ENCODE measurements around the gene SDF4. TPM values are rescaled to one million over a fixed set of nuclear protein-coding genes. Genes with fewer than 3 reads are reported as not detected.
"Not testable (repeated sequence)": the region's sequence is repeated elsewhere in the genome, so short reads cannot be mapped to it uniquely, and the experiment has no call there.

SDF4 gene
- total and polyA plus RNA-seq, 2 of the 4 experiments (the other 2 are of a cell fraction), result 57.0 to 250 TPM

GRCh38 chr1:1195726-1196125 lies 36.1 kb downstream of the SDF4 start:
- H2AFZ ChIP-seq (replicated peaks; ENCODE audit: low read length, poor library complexity); H3K79me1 ChIP-seq (ENCODE audit: low read depth in 1 of 2, low read length in 2 of 2); H3K4me1 ChIP-seq (ENCODE audit: control insufficient read depth, insufficient read depth, low read length); DNase-seq; in situ Hi-C loops (cut with MboI; ENCODE audit: low sequenced_read_pairs); intact Hi-C loops (cut with micrococcal nuclease); H3K9me1 ChIP-seq (ENCODE audit: insufficient read depth, low read length); H3K4me2 ChIP-seq (ENCODE audit: low read depth, low read length); H2BK15ac ChIP-seq (ENCODE audit: low read depth, low read length); H3K36me3 ChIP-seq (ENCODE audit: control insufficient read depth, insufficient read depth, low read length); H4K20me1 ChIP-seq (ENCODE audit: insufficient read depth, low read length); BruUV-seq (replicated peaks); H2BK120ac ChIP-seq (ENCODE audit: low read depth, low read length); H4K8ac ChIP-seq (ENCODE audit: low read depth in 2 of 2, low read length in 2 of 2); ATAC-seq (ENCODE audit: low read depth); H3K27ac ChIP-seq (ENCODE audit: insufficient read depth, low read length); dilution Hi-C loops (cut with HindIII; ENCODE audit: low sequenced_read_pairs, unreplicated experiment); H3K4ac ChIP-seq (ENCODE audit: low read depth, low read length); H3K4me3 ChIP-seq (ENCODE audit: insufficient read depth, low read depth, low read length); H2BK5ac ChIP-seq (ENCODE audit: low read depth, low read length, poor library complexity, severe bottlenecking); H2AK5ac ChIP-seq (ENCODE audit: low read depth, low read length); H2BK20ac ChIP-seq (ENCODE audit: low read depth, low read length); H4K91ac ChIP-seq (ENCODE audit: insufficient read depth, low read depth, low read length); CTCF ChIA-PET; H2AK9ac ChIP-seq (replicated peaks; ENCODE audit: low read depth, low read length, poor library complexity); H3K18ac ChIP-seq (ENCODE audit: low read depth, low read length); POLR2A ChIA-PET (ENCODE audit: unreplicated experiment); H3K23ac ChIP-seq (ENCODE audit: low read depth, low read length); H3K56ac ChIP-seq (ENCODE audit: extremely low read depth, insufficient read depth, low read length); H3K9ac ChIP-seq (ENCODE audit: low read depth, low read length); H3K14ac ChIP-seq (replicated peaks; ENCODE audit: low read depth, low read length); H3K27me3 ChIP-seq (ENCODE audit: control insufficient read depth, insufficient read depth, low read length); H4K5ac ChIP-seq (ENCODE audit: low read depth, low read length): not testable (repeated sequence)
- 100% methylated on average over 2 of the region's 6 CpGs; no CpG with 5 or more reads in 1 of the 2 experiments for WGBS, 2 experiments (ENCODE audit: extremely low coverage in 2 of 2, insufficient read length in 1 of 2)
- H3K9me3 ChIP-seq (ENCODE audit: control insufficient read depth, insufficient read depth, low read length), result peaks cover 11% of the 10 kb centered on the region

Measured in IMR-90 (cell line).